22Rv1 (cell line): ENCODE data around the gene MYBPC3.

Experiments used
- CTCF ChIP-seq: fragments of 450-650 bp; IDR thresholded peaks from 2 replicates; pipeline ENCODE4 v1.5.1; 2017; ENCODE audit warnings: mild to moderate bottlenecking
- ZFX ChIP-seq: fragments of 450-650 bp; IDR thresholded peaks from 2 replicates; pipeline ENCODE4 v1.6.1; 2017; ENCODE audit warnings: antibody characterized with exemption, borderline replicate concordance

- TF ChIP-seq CTCF: no peak
- TF ChIP-seq ZFX: no peak
Measured at GRCh38 chr11:47342036-47342803, 10.3 kb downstream of the MYBPC3 start.
